ENCODE data around the gene C2orf49. TPM values are rescaled to one million over a fixed set of nuclear protein-coding genes. Genes with fewer than 3 reads are reported as not detected.

Gene C2orf49
- total RNA-seq, 1 donor from 2014 or later: 20.1 TPM

- intact Hi-C loops (cut with micrococcal nuclease): no loop called here
Measured at GRCh38 chr2:105380432-105381100, 43.2 kb downstream of the C2orf49 start.

GRCh38 chr2:105381101-105381668 lies 43.8 kb downstream of the C2orf49 start:
- intact Hi-C loops (cut with micrococcal nuclease): no loop called here

- intact Hi-C loops (cut with micrococcal nuclease): no loop called here
Measured at GRCh38 chr2:105382177-105382576, 44.8 kb downstream of the C2orf49 start.

GRCh38 chr2:105383432-105384166 lies 46.3 kb downstream of the C2orf49 start:
- intact Hi-C loops (cut with micrococcal nuclease): no loop called here

GRCh38 chr2:105384216-105384615 lies 46.9 kb downstream of the C2orf49 start:
- intact Hi-C loops (cut with micrococcal nuclease): no loop called here

GRCh38 chr2:105384861-105385260 lies 47.5 kb downstream of the C2orf49 start:
- intact Hi-C loops (cut with micrococcal nuclease): no loop called here

- intact Hi-C loops (cut with micrococcal nuclease): no loop called here
Measured at GRCh38 chr2:105385731-105386540, 48.6 kb downstream of the C2orf49 start.

- intact Hi-C loops (cut with micrococcal nuclease): no loop called here
Measured at GRCh38 chr2:105387225-105387624, 49.9 kb downstream of the C2orf49 start.

GRCh38 chr2:105388971-105389381 lies 51.6 kb downstream of the C2orf49 start:
- intact Hi-C loops (cut with micrococcal nuclease): no loop called here

- intact Hi-C loops (cut with micrococcal nuclease): loop anchor here (10.0 kb wide), 2 partner anchors 364 to 1966 kb away; no protein-coding TSS in a partner anchor
Measured at GRCh38 chr2:105390454-105390853, 53.1 kb downstream of the C2orf49 start.

GRCh38 chr2:105391058-105391627 lies 53.8 kb downstream of the C2orf49 start:
- intact Hi-C loops (cut with micrococcal nuclease): loop anchor here (10.0 kb wide), 2 partner anchors 364 to 1966 kb away; no protein-coding TSS in a partner anchor

GRCh38 chr2:105391763-105392662 lies 54.7 kb downstream of the C2orf49 start:
- intact Hi-C loops (cut with micrococcal nuclease): loop anchor here (10.0 kb wide), 2 partner anchors 363 to 1967 kb away; no protein-coding TSS in a partner anchor

GRCh38 chr2:105393373-105394055 lies 56.2 kb downstream of the C2orf49 start:
- intact Hi-C loops (cut with micrococcal nuclease): loop anchor here (10.0 kb wide), 2 partner anchors 361 to 1969 kb away; no protein-coding TSS in a partner anchor

- intact Hi-C loops (cut with micrococcal nuclease): loop anchor here (5.0 to 10.0 kb wide), 3 partner anchors 360 to 1970 kb away; partner anchors contain the start of gene UXS1
Measured at GRCh38 chr2:105394951-105395611, 57.7 kb downstream of the C2orf49 start.

GRCh38 chr2:105395691-105396090 lies 58.4 kb downstream of the C2orf49 start:
- intact Hi-C loops (cut with micrococcal nuclease): loop anchor here (5.0 to 10.0 kb wide), 3 partner anchors 359 to 1971 kb away; partner anchors contain the start of gene UXS1

- intact Hi-C loops (cut with micrococcal nuclease): loop anchor here (5.0 to 10.0 kb wide), 3 partner anchors 358 to 1972 kb away; partner anchors contain the start of gene UXS1
Measured at GRCh38 chr2:105396254-105397024, 59.1 kb downstream of the C2orf49 start.

GRCh38 chr2:105397025-105397722 lies 59.8 kb downstream of the C2orf49 start:
- intact Hi-C loops (cut with micrococcal nuclease): loop anchor here (5.0 to 10.0 kb wide), 3 partner anchors 358 to 1972 kb away; partner anchors contain the start of gene UXS1
